Testis (tissue), 3 donors: ENCODE measurements around the gene AIG1. TPM values are rescaled to one million over a fixed set of nuclear protein-coding genes. Genes with fewer than 3 reads are reported as not detected.

Experiments used
- DNase-seq: peaks from one replicate; pipeline ENCODE4 v3.0.0-alpha.2; 2019
- H3K27ac ChIP-seq, 2 donors: fragments of 200-600 bp; sonication (generic); one replicate each; pipeline ENCODE4 v1.5.1; 2019
- H3K27me3 ChIP-seq: fragments of 200-600 bp; sonication (generic); one replicate; pipeline ENCODE4 v1.5.1; 2019
- H3K36me3 ChIP-seq: fragments of 200-600 bp; sonication (generic); one replicate; pipeline ENCODE4 v1.5.1; 2017; ENCODE audit warnings: low read depth; ENCODE audit errors: missing control alignments
- H3K4me1 ChIP-seq: fragments of 200-600 bp; sonication (generic); one replicate; pipeline ENCODE4 v1.5.1; 2019
- H3K4me3 ChIP-seq, 2 donors: fragments of 200-600 bp; sonication (generic); one replicate each; pipeline ENCODE4 v1.5.1; 2017 to 2019
- H3K9me3 ChIP-seq: fragments of 200-600 bp; sonication (generic); one replicate; pipeline ENCODE4 v1.5.1; 2017
- CTCF ChIP-seq, 3 experiments: fragments of 450-650 bp in 2 of 3; fragments of 200-600 bp in 1 of 3; sonication (generic) in 1 of 3; IDR thresholded peaks; one replicate each; pipeline ENCODE4 v1.5.1; 2016 to 2019; ENCODE audit warnings: antibody characterized with exemption in 3 of 3, mild to moderate bottlenecking in 2 of 3, moderate library complexity in 1 of 3
- POLR2A ChIP-seq: fragments of 450-650 bp; IDR thresholded peaks from one replicate; pipeline ENCODE4 v1.6.1; 2017; ENCODE audit warnings: antibody characterized with exemption, mild to moderate bottlenecking, moderate library complexity
- WGBS, 2 donors: methylation state at CpG; one replicate each; pipeline ENCODE4 v1.1.5; 2018; 5-methylcytosine and 5-hydroxymethylcytosine counted together
- intact Hi-C: fragments of 100-400 bp; cut with DNase I; formaldehyde crosslinking; loops from one replicate; pipeline ENCODE4 v1.15.1; 2023; ENCODE audit warnings: low total_unique reads
- polyA plus RNA-seq: library from polyadenylated mRNA; stranded (reverse); fragments of 350-450 nt; fragmentation: Illumina TruSeq; extraction: RNeasy Lipid Tissue Mini Kit (QIAGEN cat#74804); gene quantifications from one replicate; pipeline ENCODE4 v1.2.3, GENCODE V29; 2014; ENCODE audit warnings: low read depth, low replicate concordance; ENCODE audit not compliant: insufficient read depth
- total RNA-seq, 2 donors: library from RNA; depleted of rRNA; stranded (reverse); fragments of >200 nt; gene quantifications; one replicate each; pipeline ENCODE4 v1.2.3, GENCODE V29; 2016

The AIG1 gene
- total and polyA plus RNA-seq, 3 donors from 2014 or later, result 39.6 to 57.9 (median 50.7) TPM

GRCh38 chr6:143205585-143205984, 144.9 kb downstream of the AIG1 start:
- H3K9me3 ChIP-seq, result no peaks in the 10 kb centered on the region
- H3K36me3 ChIP-seq, result no peaks in the 10 kb centered on the region
- H3K27ac ChIP-seq, result no peak overlapping the region
- no peak for DNase-seq
- intact Hi-C loops, result no loop called here
- no peaks in the 10 kb centered on the region for H3K27me3 ChIP-seq
- no peaks in the 10 kb centered on the region for H3K4me1 ChIP-seq
- 89 to 94% methylated on average over 2 of the region's 2 CpGs for WGBS, 2 donors
- no peak for TF ChIP-seq CTCF (IDR thresholded peaks at IDR 0.05)
- TF ChIP-seq POLR2A, result no peak
- no peak overlapping the region for H3K4me3 ChIP-seq

GRCh38 chr6:143205991-143206390, 145.3 kb downstream of the AIG1 start:
- Histone ChIP-seq H3K27ac (no peak overlapping the region), H3K4me3 (no peak overlapping the region), H3K27me3 (no peaks in the 10 kb centered on the region), H3K36me3 (no peaks in the 10 kb centered on the region), H3K9me3 (no peaks in the 10 kb centered on the region), H3K4me1 (no peaks in the 10 kb centered on the region)
- intact Hi-C loops, result no loop called here
- no peak for TF ChIP-seq CTCF (IDR thresholded peaks at IDR 0.05)
- no peak for TF ChIP-seq POLR2A
- 86 to 97% methylated on average over 2 of the region's 2 CpGs for WGBS, 2 donors
- DNase-seq, result no peak

DNA sequence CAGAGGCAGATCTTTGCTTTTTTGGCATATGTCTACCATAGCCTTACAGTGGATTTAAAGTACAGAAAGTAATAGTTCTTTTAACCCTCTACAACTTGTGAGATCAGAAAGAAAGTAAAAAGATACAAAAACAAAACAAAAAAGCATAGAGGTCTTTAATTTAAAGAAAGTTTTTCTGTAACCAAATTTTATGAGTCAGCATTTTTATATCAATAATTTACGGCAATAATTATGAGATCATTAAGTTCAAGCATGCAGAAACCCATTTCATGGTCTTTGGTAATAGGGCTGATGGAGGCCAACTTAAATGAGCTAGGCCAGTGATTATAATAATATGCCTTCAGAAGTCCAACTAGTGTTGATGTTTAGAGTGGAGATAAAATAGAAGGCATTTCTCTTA, 145.9 kb downstream of the AIG1 start:
- H3K4me3 ChIP-seq, result no peak overlapping the region
- no peak for TF ChIP-seq POLR2A
- TF ChIP-seq CTCF (IDR thresholded peaks at IDR 0.05), result no peak
- intact Hi-C loops, result no loop called here
- no peaks in the 10 kb centered on the region for H3K9me3 ChIP-seq
- H3K27ac ChIP-seq, result no peak overlapping the region
- no peaks in the 10 kb centered on the region for H3K27me3 ChIP-seq
- no peak for DNase-seq
- WGBS, 2 donors, result 78 to 88% methylated on average over 1 of the region's 1 CpG
- no peaks in the 10 kb centered on the region for H3K36me3 ChIP-seq
- no peaks in the 10 kb centered on the region for H3K4me1 ChIP-seq

DNA sequence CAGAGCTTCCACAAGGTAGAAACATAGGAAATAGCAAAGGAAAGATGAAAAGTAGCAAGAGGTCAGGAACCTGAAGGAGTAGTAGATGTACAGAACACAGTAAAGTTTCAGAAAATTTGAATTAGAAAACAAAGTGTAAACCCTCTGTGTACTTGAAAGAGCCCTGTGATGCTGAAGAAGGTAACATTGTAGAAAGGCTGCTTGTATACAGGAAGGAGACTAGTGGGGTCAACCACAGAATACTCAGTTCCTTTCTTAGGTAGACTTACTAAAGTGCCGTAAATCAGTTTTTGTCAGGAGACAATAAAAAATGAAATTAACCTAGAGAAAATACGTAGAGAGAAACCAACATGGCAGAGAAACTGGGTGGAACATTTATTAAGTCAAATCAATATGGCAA, 149.7 kb downstream of the AIG1 start:
- intact Hi-C loops, result no loop called here
- DNase-seq, result no peak
- no peaks in the 10 kb centered on the region for H3K9me3 ChIP-seq

More for the DNA sequence above, 149.7 kb downstream of the AIG1 start:
- H3K4me3 ChIP-seq, result no peak overlapping the region
- no peaks in the 10 kb centered on the region for H3K36me3 ChIP-seq
- no peak overlapping the region for H3K27ac ChIP-seq
- WGBS, 2 donors, result 89 to 97% methylated on average over 2 of the region's 2 CpGs
- TF ChIP-seq CTCF (IDR thresholded peaks at IDR 0.05) (no peak), POLR2A (no peak)
- H3K27me3 ChIP-seq, result no peaks in the 10 kb centered on the region
- no peaks in the 10 kb centered on the region for H3K4me1 ChIP-seq
